Posterior vena cava (tissue), 2 donors: ENCODE data around the gene KRT8. TPM values are rescaled to one million over a fixed set of nuclear protein-coding genes. Genes with fewer than 3 reads are reported as not detected.
"Not testable (repeated sequence)": the region's sequence is repeated elsewhere in the genome, so short reads cannot be mapped to it uniquely, and the experiment has no call there.

ENCODE experiments used
- DNase-seq: peaks from one replicate; pipeline ENCODE4 v3.0.0-alpha.2; 2020; ENCODE audit warnings: low spot score
- intact Hi-C, 2 donors: fragments of 100-400 bp; cut with DNase I; formaldehyde crosslinking; loops; one replicate each; pipeline versions ENCODE4 v1.14.1 to v1.14.2; 2022 to 2023
- long read RNA-seq, 2 donors: library from polyadenylated mRNA; unstranded; transcript quantifications; one replicate each; pipeline ENCODE4 v2.0.0, GENCODE V29; 2020 to 2021
- total RNA-seq, 2 donors: library from RNA; stranded (reverse); fragmentation: NEBNext Ultra II Directional; extraction: Animal tissue kit (Norgen Biotek cat#: 25700); gene quantifications; one replicate each; pipeline ENCODE4 v1.2.1, GENCODE V29; 2021
- donor health status: DM: yes; HTN: yes; CAD: no.
- donor health status: DM: yes; HTN: yes; CAD: no.

The KRT8 gene
- total RNA-seq: 10 to 100 TPM in 1 of 2 donors, 1 to 10 TPM in 1; 4.0 to 23.6 TPM
- long read RNA-seq, donor 1, partial matches to known transcripts: 24 of 26 reads
- long read RNA-seq, donor 1, other reads (novel, unspliced or antisense): 2 of 26 reads
- long read RNA-seq, donor 2, partial matches to known transcripts: 23 of 31 reads
- long read RNA-seq, donor 2, other reads (novel, unspliced or antisense): 8 of 31 reads

GRCh38 chr12:52904509-52905300 lies at the start of gene KRT8:
Gene KRT8, minus strand, starts transcription at chr12:52905076. Its CDS starts 95 bp downstream, at chr12:52904981.
- DNase-seq, intact Hi-C loops: not testable (repeated sequence)

GRCh38 chr12:52953181-52953841 lies 48.4 kb upstream of the KRT8 start:
- DNase-seq: no peak
- intact Hi-C loops: no loop called here

GRCh38 chr12:52952076-52952801 lies 47.4 kb upstream of the KRT8 start:
- intact Hi-C loops: no loop called here
- no peak for DNase-seq

GRCh38 chr12:52951640-52952039 lies 46.8 kb upstream of the KRT8 start:
- no peak for DNase-seq
- intact Hi-C loops: no loop called here

- intact Hi-C loops: no loop called here
- no peak for DNase-seq
These were observed 46.2 kb upstream of the KRT8 start for GRCh38 chr12:52951126-52951525.

- intact Hi-C loops: no loop called here
These were observed 45.7 kb upstream of the KRT8 start for GRCh38 chr12:52950553-52950952.

GRCh38 chr12:52949413-52950331 lies 44.8 kb upstream of the KRT8 start:
- DNase-seq: no peak
- intact Hi-C loops: no loop called here

More at GRCh38 chr12:52950553-52950952, 45.7 kb upstream of the KRT8 start:
- DNase-seq: no peak

- DNase-seq: no peak
- intact Hi-C loops: no loop called here
These were observed 43.0 kb upstream of the KRT8 start for GRCh38 chr12:52947738-52948423.

GRCh38 chr12:52946797-52947547 lies 42.1 kb upstream of the KRT8 start:
- no peak for DNase-seq
- intact Hi-C loops: no loop called here

- intact Hi-C loops: no loop called here
- DNase-seq: no peak
These were observed 41.5 kb upstream of the KRT8 start for GRCh38 chr12:52946334-52946733.

- no peak for DNase-seq
- intact Hi-C loops: no loop called here
These were observed 40.7 kb upstream of the KRT8 start for GRCh38 chr12:52945389-52946232.

- intact Hi-C loops: no loop called here
- no peak for DNase-seq
These were observed 40.0 kb upstream of the KRT8 start for GRCh38 chr12:52944683-52945388.

- DNase-seq: no peak
- intact Hi-C loops: no loop called here
These were observed 38.0 kb upstream of the KRT8 start for GRCh38 chr12:52942901-52943181.

GRCh38 chr12:52942066-52942900 lies 37.4 kb upstream of the KRT8 start:
- intact Hi-C loops: no loop called here
- no peak for DNase-seq

- intact Hi-C loops: loop anchor here in 1 of 2 donors (5.0 kb wide), 1 partner anchor 42 kb away; no protein-coding TSS in a partner anchor
- no peak for DNase-seq
These were observed 24.7 kb upstream of the KRT8 start for GRCh38 chr12:52929538-52929937.
